MM.1S (cell line): ENCODE data around the gene EXOC1L.

Experiments
- DNase-seq: peaks from one replicate; pipeline ENCODE4 v3.0.0-alpha.2; 2015
- H2AFZ ChIP-seq: fragments of 300-600 bp; sonication (generic); 2 replicates; pipeline ENCODE4 v1.6.0; 2016; ENCODE audit warnings: antibody characterized with exemption, low read length
- H3F3A ChIP-seq: fragments of 300-600 bp; sonication (generic); 2 replicates; pipeline ENCODE4 v1.6.1; 2016; ENCODE audit warnings: mild to moderate bottlenecking, antibody characterized with exemption, low read length, moderate library complexity, mixed read lengths; ENCODE audit not compliant: insufficient read depth
- H3K27ac ChIP-seq: fragments of 300-600 bp; sonication (generic); 2 replicates; pipeline ENCODE4 v1.5.1; 2016; ENCODE audit warnings: mild to moderate bottlenecking, low read length
- H3K27me3 ChIP-seq: fragments of 300-600 bp; sonication (generic); replicated peaks from 2 replicates; pipeline ENCODE4 v1.6.0; 2016; ENCODE audit warnings: low read length; ENCODE audit not compliant: insufficient read depth
- H3K36me3 ChIP-seq: fragments of 300-600 bp; sonication (generic); replicated peaks from 2 replicates; pipeline ENCODE4 v1.6.1; 2016; ENCODE audit warnings: mild to moderate bottlenecking, low read length, mixed read lengths; ENCODE audit not compliant: insufficient read depth
- H3K4me1 ChIP-seq: fragments of 300-600 bp; sonication (generic); 2 replicates; pipeline ENCODE4 v1.6.1; 2016; ENCODE audit warnings: low read length, mixed read lengths
- H3K4me2 ChIP-seq: fragments of 300-600 bp; sonication (generic); 2 replicates; pipeline ENCODE4 v1.6.0; 2016; ENCODE audit warnings: low read depth, low read length
- H3K4me3 ChIP-seq: fragments of 300-600 bp; sonication (generic); 2 replicates; pipeline ENCODE4 v1.5.1; 2016; ENCODE audit warnings: low read length, mixed read lengths
- H3K79me2 ChIP-seq: fragments of 300-600 bp; sonication (generic); 2 replicates; pipeline ENCODE4 v1.6.1; 2016; ENCODE audit warnings: mixed run types, low read length, mixed read lengths
- H3K9ac ChIP-seq: fragments of 300-600 bp; sonication (generic); 2 replicates; pipeline ENCODE4 v1.6.1; 2016; ENCODE audit warnings: low read length, mixed read lengths
- H3K9me2 ChIP-seq: fragments of 300-600 bp; sonication (generic); replicated peaks from 2 replicates; pipeline ENCODE4 v1.6.1; 2016; ENCODE audit warnings: mild to moderate bottlenecking, low read length, mixed read lengths; ENCODE audit not compliant: insufficient read depth
- H3K9me3 ChIP-seq: fragments of 300-600 bp; sonication (generic); replicated peaks from 2 replicates; pipeline ENCODE4 v1.6.1; 2016; ENCODE audit warnings: mild to moderate bottlenecking, low read length, mixed read lengths; ENCODE audit not compliant: insufficient read depth
- H4K20me1 ChIP-seq: fragments of 300-600 bp; sonication (generic); 2 replicates; pipeline ENCODE4 v1.6.1; 2016; ENCODE audit warnings: mild to moderate bottlenecking, low read length, moderate library complexity, mixed read lengths; ENCODE audit not compliant: insufficient read depth
- CTCF ChIP-seq: fragments of 300-600 bp; sonication (generic); IDR thresholded peaks from 2 replicates; pipeline ENCODE4 v1.5.1; 2016; ENCODE audit warnings: antibody characterized with exemption, low read length, mixed read lengths
- EZH2 ChIP-seq: fragments of 300-600 bp; sonication (generic); optimal IDR thresholded peaks from 2 replicates; pipeline ENCODE3; 2017; ENCODE audit warnings: low read depth, mild to moderate bottlenecking, antibody characterized with exemption, low read length, mixed read lengths
- EZH2phosphoT487 ChIP-seq: fragments of 300-600 bp; sonication (generic); IDR thresholded peaks from 2 replicates; pipeline ENCODE4 v1.6.1; 2018; ENCODE audit warnings: antibody characterized with exemption, low read length

The EXOC1L gene

GRCh38 chr4:55830048-55830447, 10.5 kb downstream of the EXOC1L start:
- H2AFZ ChIP-seq = no peak overlapping the region
- no peak for DNase-seq
- no peaks in the 10 kb centered on the region for H3K27me3 ChIP-seq
- no peak overlapping the region for H3K9ac ChIP-seq
- no peaks in the 10 kb centered on the region for H3F3A ChIP-seq
- H3K79me2 ChIP-seq = no peaks in the 10 kb centered on the region
- TF ChIP-seq CTCF = no peak
- no peaks in the 10 kb centered on the region for H3K9me3 ChIP-seq
- no peaks in the 10 kb centered on the region for H3K36me3 ChIP-seq
- no peaks in the 10 kb centered on the region for H4K20me1 ChIP-seq
- no peak overlapping the region for H3K4me2 ChIP-seq
- no peak overlapping the region for H3K27ac ChIP-seq
- no peaks in the 10 kb centered on the region for H3K9me2 ChIP-seq
- H3K4me1 ChIP-seq = no peaks in the 10 kb centered on the region
- no peak overlapping the region for H3K4me3 ChIP-seq

GRCh38 chr4:55830716-55831115, 11.1 kb downstream of the EXOC1L start:
- no peak overlapping the region for H3K4me2 ChIP-seq
- H3K4me3 ChIP-seq = no peak overlapping the region
- H3K79me2 ChIP-seq = no peaks in the 10 kb centered on the region
- H3F3A ChIP-seq = no peaks in the 10 kb centered on the region
- no peak overlapping the region for H2AFZ ChIP-seq
- no peaks in the 10 kb centered on the region for H3K9me2 ChIP-seq
- H4K20me1 ChIP-seq = no peaks in the 10 kb centered on the region
- no peak for DNase-seq
- H3K9me3 ChIP-seq = no peaks in the 10 kb centered on the region
- no peak overlapping the region for H3K9ac ChIP-seq
- no peak overlapping the region for H3K27ac ChIP-seq
- H3K36me3 ChIP-seq = no peaks in the 10 kb centered on the region
- H3K4me1 ChIP-seq = no peaks in the 10 kb centered on the region
- no peaks in the 10 kb centered on the region for H3K27me3 ChIP-seq
- TF ChIP-seq CTCF (no peak), EZH2 (no peak), EZH2phosphoT487 (no peak)

GRCh38 chr4:55834086-55834795, 14.7 kb downstream of the EXOC1L start:
- Histone ChIP-seq H3K9me2 (no peaks in the 10 kb centered on the region), H3K4me2 (no peak overlapping the region), H3K79me2 (no peaks in the 10 kb centered on the region), H3K9me3 (no peaks in the 10 kb centered on the region; the same call in 1 of the 2 replicates), H3K36me3 (no peaks in the 10 kb centered on the region), H3K27ac (no peak overlapping the region), H4K20me1 (no peaks in the 10 kb centered on the region), H3K4me1 (no peaks in the 10 kb centered on the region), H2AFZ (no peak overlapping the region), H3K9ac (no peak overlapping the region), H3F3A (no peaks in the 10 kb centered on the region), H3K4me3 (no peak overlapping the region), H3K27me3 (no peaks in the 10 kb centered on the region)
- TF ChIP-seq EZH2 (no peak), CTCF (no peak), EZH2phosphoT487 (no peak)
- no peak for DNase-seq
